CD4-positive, alpha-beta memory T cell (primary cell): ENCODE results near the gene SCAMP4. TPM values are rescaled to one million over a fixed set of nuclear protein-coding genes. Genes with fewer than 3 reads are reported as not detected.
A peak's percentile ranks its signal among the peaks of the same experiment; 100 is the strongest.

Experiments used
- CTCF ChIA-PET: fragments of 350-600 bp; sonication (Branson Sonifier 250); formaldehyde crosslinking; loops from one replicate; lab custom pipeline; 2021; ENCODE audit warnings: inconsistent platforms; ENCODE audit not compliant: partially characterized antibody; lab: Charles Lee
- POLR2A ChIA-PET: fragments of 350-600 bp; sonication (Branson Sonifier 250); formaldehyde crosslinking; loops from one replicate; lab custom pipeline; 2021; ENCODE audit not compliant: partially characterized antibody; lab: Charles Lee
- DNase-seq, 5 donors: peaks; one replicate each; pipeline versions ENCODE4 v3.0.0 to v3.0.0-alpha.2; 2020 to 2022; ENCODE audit warnings: mixed read lengths in 1 of 5
- H3K27ac ChIP-seq: one replicate; pipeline ENCODE4 v1.7.0; 2013; ENCODE audit warnings: low read depth, low read length
- H3K27me3 ChIP-seq: 2 replicates; pipeline ENCODE4 v1.7.0; 2013; ENCODE audit warnings: mild to moderate bottlenecking, low read length, moderate library complexity; ENCODE audit not compliant: insufficient read depth
- H3K36me3 ChIP-seq: 2 replicates; pipeline ENCODE4 v1.7.0; 2013; ENCODE audit warnings: mild to moderate bottlenecking, low read length, moderate library complexity; ENCODE audit not compliant: insufficient read depth
- H3K4me1 ChIP-seq: 2 replicates; pipeline ENCODE4 v1.7.0; 2013; ENCODE audit warnings: mild to moderate bottlenecking, low read length, moderate library complexity; ENCODE audit not compliant: insufficient read depth
- H3K4me3 ChIP-seq, 2 donors: one replicate each; pipeline ENCODE4 v1.7.0; 2013; ENCODE audit warnings: low read length in 2 of 2, mild to moderate bottlenecking in 1 of 2
- H3K9me3 ChIP-seq, 2 donors: one replicate each; pipeline ENCODE4 v1.7.0; 2013; ENCODE audit warnings: low read length in 2 of 2, control low read depth in 1 of 2; ENCODE audit not compliant: control insufficient read depth in 1 of 2
- H3K27ac Mint-ChIP-seq, 7 donors: one replicate each; pipeline ENCODE4 v1.8.0; 2020 to 2021; ENCODE audit warnings: mixed read lengths in 7 of 7, mild to moderate bottlenecking in 6 of 7, inconsistent platforms in 3 of 7, moderate library complexity in 3 of 7
- H3K27me3 Mint-ChIP-seq, 2 donors: one replicate each; pipeline ENCODE4 v1.8.0; 2020 to 2021; ENCODE audit warnings: mixed read lengths in 2 of 2
- H3K36me3 Mint-ChIP-seq, 2 donors: one replicate each; pipeline ENCODE4 v1.8.0; 2020 to 2021; ENCODE audit warnings: mixed read lengths in 2 of 2, inconsistent platforms in 1 of 2, mild to moderate bottlenecking in 1 of 2
- H3K4me1 Mint-ChIP-seq, 4 donors: one replicate each; pipeline ENCODE4 v1.8.0; 2020 to 2021; ENCODE audit warnings: mixed read lengths in 4 of 4, mild to moderate bottlenecking in 1 of 4
- H3K4me3 Mint-ChIP-seq, 8 donors: one replicate each; pipeline ENCODE4 v1.8.0; 2020 to 2021; ENCODE audit warnings: mixed read lengths in 8 of 8, mild to moderate bottlenecking in 7 of 8, moderate library complexity in 6 of 8, inconsistent platforms in 3 of 8
- H3K9me3 Mint-ChIP-seq, 8 donors: one replicate each; pipeline ENCODE4 v1.8.0; 2020 to 2021; ENCODE audit warnings: mixed read lengths in 8 of 8, mild to moderate bottlenecking in 5 of 8, inconsistent platforms in 3 of 8, moderate library complexity in 1 of 8
- intact Hi-C: fragments of 100-400 bp; cut with micrococcal nuclease; formaldehyde crosslinking; loops from one replicate; pipeline ENCODE4 v1.15.1; 2023
- polyA plus RNA-seq, 2 donors: library from polyadenylated mRNA; unstranded; fragments of 300-500 nt; fragmentation: Illumina TruSeq; gene quantifications; one replicate each; pipeline ENCODE4 v1.2.3, GENCODE V29; 2021
- total RNA-seq, 2 experiments: library from RNA; stranded (reverse); gene quantifications; one replicate each; pipeline ENCODE4 v1.2.3, GENCODE V29; 2021

Gene SCAMP4
- total and polyA plus RNA-seq, 4 experiments from 2014 or later = 9.8 to 29.1 (median 19.4) TPM

DNA sequence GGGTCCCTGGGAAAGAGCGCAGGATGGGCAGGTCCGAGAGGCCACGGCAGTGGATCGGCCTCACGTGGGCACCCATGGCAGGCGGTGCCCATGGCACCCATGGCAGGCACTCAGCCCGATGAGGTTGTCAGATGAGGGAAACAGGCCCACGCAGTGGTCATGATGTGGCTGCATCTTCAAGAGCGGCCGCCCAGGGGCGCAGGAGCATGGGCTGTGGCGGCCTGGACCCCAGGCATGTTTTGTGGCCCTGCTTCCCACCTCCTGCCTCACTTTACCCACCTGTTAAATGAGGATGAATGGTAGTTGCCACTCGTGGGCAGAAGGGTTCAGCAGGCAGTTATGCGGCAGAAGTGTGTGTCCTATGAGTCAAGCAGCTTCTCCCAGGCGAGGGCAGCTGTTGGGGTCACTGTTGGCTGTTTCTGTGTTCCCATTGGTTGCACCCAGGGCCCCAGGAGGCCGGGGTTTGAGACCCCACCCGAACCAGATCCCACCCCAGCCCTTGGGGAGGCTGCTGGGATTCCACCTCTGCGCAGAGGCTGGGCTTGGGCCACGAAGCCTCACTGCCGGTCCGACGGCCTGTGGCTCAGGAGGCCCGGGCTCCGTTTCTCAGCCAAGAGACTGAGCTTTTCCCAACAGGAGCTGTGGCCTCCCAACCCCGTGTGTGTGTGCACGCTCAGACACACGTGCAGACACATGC, 65.8 kb downstream of the SCAMP4 start:
- POLR2A ChIA-PET = no interaction called here
- peaks cover 7 to 19% of the 10 kb centered on the region in 2 donors for H3K36me3 Mint-ChIP-seq
- intact Hi-C loops = no loop called here

DNA sequence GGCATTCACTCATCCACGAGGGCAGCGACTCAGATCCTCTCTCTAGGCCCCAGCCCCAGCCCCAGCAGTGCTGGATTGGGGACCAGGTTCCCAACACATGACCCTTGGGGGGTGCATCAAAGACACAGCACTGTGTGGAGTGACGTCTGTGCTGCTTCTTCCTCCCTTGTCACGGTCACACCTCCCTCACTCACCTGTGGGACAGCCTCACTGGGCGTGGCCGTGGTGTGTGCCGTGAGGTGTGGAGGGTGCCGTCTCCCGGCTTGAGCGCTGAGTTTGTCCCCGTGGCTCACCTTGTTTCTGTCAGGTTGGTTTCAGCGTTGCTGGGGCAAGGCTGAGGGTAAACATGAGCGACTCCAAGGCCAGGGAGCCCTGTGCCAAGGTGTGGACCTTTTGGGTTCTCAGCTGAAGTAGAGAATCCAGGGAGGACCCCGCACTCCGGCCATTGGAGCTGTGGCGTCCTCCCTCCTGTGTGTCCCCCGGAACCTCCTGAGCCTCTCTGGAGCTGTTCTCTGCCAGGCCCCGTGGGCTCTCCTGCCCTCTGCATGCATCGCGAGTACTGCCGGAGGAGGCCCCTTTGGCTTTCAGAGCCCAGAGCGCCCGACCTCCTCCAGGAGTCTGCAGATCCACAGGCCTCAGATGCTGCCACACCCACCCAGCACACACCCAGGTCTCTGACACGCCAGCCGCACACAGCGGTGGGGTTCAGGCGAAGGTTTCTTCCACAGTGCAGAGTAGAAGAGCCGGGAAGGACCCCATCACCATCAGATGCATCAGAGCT, 69.4 kb downstream of the SCAMP4 start:
- peaks cover 0 to 1% (median 0%) of the 10 kb centered on the region in 8 donors for H3K9me3 Mint-ChIP-seq
- H3K27ac Mint-ChIP-seq = peak overlapping the region in 1 of 7 donors; percentile 70
- peak in 1 of 5 donors; percentile 23 for DNase-seq
- peaks cover 5 to 31% (median 10%) of the 10 kb centered on the region in 4 donors for H3K4me1 Mint-ChIP-seq
- H3K36me3 Mint-ChIP-seq = peaks cover 4 to 16% of the 10 kb centered on the region in 2 donors
- POLR2A ChIA-PET = no interaction called here
- H3K27me3 Mint-ChIP-seq = no peaks in the 10 kb centered on the region
- no peak overlapping the region for H3K27ac ChIP-seq
- CTCF ChIA-PET = interaction anchor here (1.6 kb wide), 1 partner anchor 184 kb away, joined by 3 read pairs; no protein-coding TSS in a partner anchor
- H3K27me3 ChIP-seq = no peaks in the 10 kb centered on the region
- intact Hi-C loops = no loop called here
- H3K36me3 ChIP-seq = peaks cover 27% of the 10 kb centered on the region
- H3K4me3 ChIP-seq = no peak overlapping the region
- H3K4me3 Mint-ChIP-seq = no peak overlapping the region
- no peaks in the 10 kb centered on the region for H3K9me3 ChIP-seq
- no peaks in the 10 kb centered on the region for H3K4me1 ChIP-seq

More for the DNA sequence above, 65.8 kb downstream of the SCAMP4 start:
- H3K4me1 ChIP-seq = peaks cover 15% of the 10 kb centered on the region
- DNase-seq = no peak
- H3K9me3 ChIP-seq = no peaks in the 10 kb centered on the region
- Mint-ChIP-seq H3K27ac (peak overlapping the region in 2 of 7 donors; percentile 22 to 27), H3K4me1 (peaks cover 19 to 47% (median 21%) of the 10 kb centered on the region in 4 donors), H3K9me3 (peaks cover 0 to 1% (median 0%) of the 10 kb centered on the region in 8 donors), H3K27me3 (no peaks in the 10 kb centered on the region), H3K4me3 (no peak overlapping the region)
- H3K36me3 ChIP-seq = peaks cover 16% of the 10 kb centered on the region
- CTCF ChIA-PET = interaction anchor here (1.8 kb wide), 1 partner anchor 42 kb away, joined by 4 read pairs; no protein-coding TSS in a partner anchor
- no peaks in the 10 kb centered on the region for H3K27me3 ChIP-seq
- H3K4me3 ChIP-seq = no peak overlapping the region
- H3K27ac ChIP-seq = no peak overlapping the region

DNA sequence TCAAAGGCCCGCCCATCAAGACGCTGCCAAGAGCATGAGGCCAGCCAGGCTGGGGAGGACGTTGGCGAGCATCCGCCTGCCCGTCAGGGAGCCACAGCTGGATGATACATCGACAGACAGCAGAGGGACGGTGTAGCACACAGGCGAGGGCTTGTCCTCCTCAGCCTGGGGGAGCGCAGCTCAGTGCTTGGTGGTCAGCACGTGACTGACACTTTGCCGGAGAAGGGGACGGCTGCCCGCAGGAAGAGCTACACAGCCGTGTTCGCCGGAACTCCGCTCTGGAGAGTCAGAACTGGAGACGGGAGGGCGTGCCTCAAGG, 69.9 kb downstream of the SCAMP4 start:
- Mint-ChIP-seq H3K4me1 (peaks cover 5 to 30% (median 10%) of the 10 kb centered on the region in 4 donors), H3K4me3 (no peak overlapping the region), H3K27me3 (no peaks in the 10 kb centered on the region), H3K27ac (no peak overlapping the region), H3K9me3 (peaks cover 0 to 1% (median 0%) of the 10 kb centered on the region in 8 donors), H3K36me3 (peaks cover 4 to 15% of the 10 kb centered on the region in 2 donors)
- POLR2A ChIA-PET = no interaction called here
- Histone ChIP-seq H3K36me3 (peaks cover 32% of the 10 kb centered on the region), H3K27ac (no peak overlapping the region), H3K9me3 (no peaks in the 10 kb centered on the region), H3K27me3 (no peaks in the 10 kb centered on the region), H3K4me1 (no peaks in the 10 kb centered on the region), H3K4me3 (no peak overlapping the region)
- intact Hi-C loops = no loop called here
- CTCF ChIA-PET = no interaction called here
- peak in 1 of 5 donors; percentile 14 for DNase-seq

Other genes with a start within 250 kb of the SCAMP4 start
- not detected for gene ONECUT3, start 151.9 kb upstream of the SCAMP4 start, total RNA-seq
- gene ONECUT3, start 151.9 kb upstream of the SCAMP4 start, polyA plus RNA-seq = not detected
- 1 to 10 TPM; 4.9 to 5.5 TPM for gene ATP8B3, start 93.1 kb upstream of the SCAMP4 start, total RNA-seq
- 1 to 10 TPM in 1 of 2 donors, under 1 TPM in 1; 0.73 to 2.3 TPM for gene ATP8B3, start 93.1 kb upstream of the SCAMP4 start, polyA plus RNA-seq
- 10 to 100 TPM; 57.1 to 57.3 TPM for gene REXO1, start 56.9 kb upstream of the SCAMP4 start, total RNA-seq
- gene REXO1, start 56.9 kb upstream of the SCAMP4 start, polyA plus RNA-seq = 10 to 100 TPM in 1 of 2 donors, 1 to 10 TPM in 1; 1.5 to 11.9 TPM
- 10 to 100 TPM; 17.9 to 19.3 TPM for gene KLF16, start 41.8 kb upstream of the SCAMP4 start, total RNA-seq
- gene KLF16, start 41.8 kb upstream of the SCAMP4 start, polyA plus RNA-seq = 1 to 10 TPM in 1 of 2 donors, under 1 TPM in 1; 0.39 to 1.3 TPM
- gene ABHD17A, start 19.9 kb upstream of the SCAMP4 start, total RNA-seq = 100 to 1,000 TPM; 106 to 109 TPM
- 100 to 1,000 TPM; 138 to 204 TPM for gene ABHD17A, start 19.9 kb upstream of the SCAMP4 start, polyA plus RNA-seq
- 1 to 10 TPM; 3.7 to 4.9 TPM for gene ADAT3, start within 50 bp of the SCAMP4 start, total RNA-seq
- gene ADAT3, start within 50 bp of the SCAMP4 start, polyA plus RNA-seq = 1 to 10 TPM; 1.4 to 3.9 TPM
- gene CSNK1G2, start 35.8 kb downstream of the SCAMP4 start, total RNA-seq = 100 to 1,000 TPM; 142 to 144 TPM
- gene CSNK1G2, start 35.8 kb downstream of the SCAMP4 start, polyA plus RNA-seq = 10 to 100 TPM; 11.3 to 56.7 TPM
- 10 to 100 TPM; 52.2 to 59.4 TPM for gene BTBD2, start 110.3 kb downstream of the SCAMP4 start, total RNA-seq
- 1 to 10 TPM; 2.8 to 6.6 TPM for gene BTBD2, start 110.3 kb downstream of the SCAMP4 start, polyA plus RNA-seq
- 100 to 1,000 TPM; 194 to 195 TPM for gene MKNK2, start 145.8 kb downstream of the SCAMP4 start, total RNA-seq
- 10 to 100 TPM; 24.1 to 63.9 TPM for gene MKNK2, start 145.8 kb downstream of the SCAMP4 start, polyA plus RNA-seq
- gene MOB3A, start 190.9 kb downstream of the SCAMP4 start, total RNA-seq = 100 to 1,000 TPM; 130 to 135 TPM
- gene MOB3A, start 190.9 kb downstream of the SCAMP4 start, polyA plus RNA-seq = 100 to 1,000 TPM in 1 of 2 donors, 10 to 100 TPM in 1; 29.6 to 114 TPM
- 10 to 100 TPM; 18.6 to 22.1 TPM for gene IZUMO4, start 191.5 kb downstream of the SCAMP4 start, total RNA-seq
- gene IZUMO4, start 191.5 kb downstream of the SCAMP4 start, polyA plus RNA-seq = 1 to 10 TPM in 1 of 2 donors, under 1 TPM in 1; 0.84 to 1.2 TPM
- gene AP3D1, start 246.2 kb downstream of the SCAMP4 start, total RNA-seq = 10 to 100 TPM; 80.6 to 87.2 TPM
- gene AP3D1, start 246.2 kb downstream of the SCAMP4 start, polyA plus RNA-seq = 10 to 100 TPM in 1 of 2 donors, 1 to 10 TPM in 1; 6.7 to 58.9 TPM